ENCODE measurements around the gene ATF3.

The ATF3 gene

GRCh38 chr1:212669102-212669501 is 60.5 kb downstream of the ATF3 start:
- Mint-ChIP-seq H3K27ac (no peak overlapping the region), H3K9me3 (no peaks in the 10 kb centered on the region), H3K36me3 (ENCODE audit: low read depth) (no peaks in the 10 kb centered on the region), H3K4me1 (peaks cover 31% of the 10 kb centered on the region), H3K27me3 (ENCODE audit: low read depth, poor library complexity) (peaks cover 12% of the 10 kb centered on the region), H3K4me3 (no peak overlapping the region)
- DNase-seq: no peak
- TF ChIP-seq CTCF (IDR thresholded peaks at IDR 0.05): peak; percentile 20

- Mint-ChIP-seq H3K27me3 (ENCODE audit: low read depth, poor library complexity) (peaks cover 8% of the 10 kb centered on the region), H3K4me1 (peaks cover 31% of the 10 kb centered on the region), H3K9me3 (no peaks in the 10 kb centered on the region), H3K4me3 (no peak overlapping the region), H3K27ac (no peak overlapping the region), H3K36me3 (ENCODE audit: low read depth) (no peaks in the 10 kb centered on the region)
- no peak for DNase-seq
- TF ChIP-seq CTCF (IDR thresholded peaks at IDR 0.05): no peak
Measured at GRCh38 chr1:212669600-212669999, 61.0 kb downstream of the ATF3 start.

GRCh38 chr1:212670301-212670700 is 61.7 kb downstream of the ATF3 start:
- Mint-ChIP-seq H3K27me3 (ENCODE audit: low read depth, poor library complexity) (peaks cover 7% of the 10 kb centered on the region), H3K4me1 (peaks cover 31% of the 10 kb centered on the region), H3K27ac (no peak overlapping the region), H3K36me3 (ENCODE audit: low read depth) (no peaks in the 10 kb centered on the region), H3K9me3 (no peaks in the 10 kb centered on the region), H3K4me3 (no peak overlapping the region)
- DNase-seq: no peak
- no peak for TF ChIP-seq CTCF (IDR thresholded peaks at IDR 0.05)
